DOHH2 (cell line): Measurements from ENCODE around the gene DNAH3.

ENCODE experiments used
- EZH2phosphoT487 ChIP-seq: fragments of 200-600 bp; sonication (generic); IDR thresholded peaks from 2 replicates; pipeline ENCODE4 v1.6.1; 2017; ENCODE audit warnings: borderline replicate concordance, mild to moderate bottlenecking, antibody characterized with exemption, low read length, moderate library complexity, mixed read lengths
- TF ChIP-seq, protein P1 (sequence below): fragments of 200-600 bp; sonication (generic); IDR thresholded peaks from one replicate; pipeline ENCODE4 v1.5.1; 2014; ENCODE audit warnings: antibody characterized with exemption, mild to moderate bottlenecking, low read depth, low read length; ENCODE audit not compliant: poor library complexity, severe bottlenecking

DNA sequence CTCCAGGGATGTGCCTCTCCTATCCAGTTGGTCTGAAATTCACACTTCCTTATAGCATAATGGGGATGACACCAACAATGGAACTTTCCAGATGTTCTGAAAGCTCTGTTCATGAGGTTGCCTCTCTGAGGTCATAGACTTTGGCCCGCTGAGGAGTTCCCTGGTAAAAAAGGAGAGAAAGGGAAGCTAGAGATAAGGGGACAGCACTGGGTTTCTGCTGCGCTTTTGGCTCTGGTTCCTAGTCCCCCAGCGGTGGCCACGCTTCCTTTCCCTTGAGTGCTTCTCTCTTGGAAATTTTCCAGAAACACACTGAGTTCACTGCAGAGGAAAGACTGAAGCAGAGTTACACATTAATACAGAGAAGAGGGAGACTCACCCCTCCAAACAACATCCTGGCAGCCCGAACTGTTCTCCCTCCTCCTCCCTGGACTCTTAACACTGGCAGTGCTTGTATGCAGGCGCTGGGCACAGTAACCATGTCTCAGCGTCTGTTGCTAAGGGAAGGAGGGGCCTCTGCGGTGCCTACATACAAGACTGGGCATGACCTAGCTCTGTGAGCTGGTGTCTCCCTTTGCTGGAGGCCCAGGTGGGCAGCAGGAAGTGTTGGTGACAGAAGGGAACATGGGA lies at the start of gene DNAH3:
- TF ChIP-seq, protein P1, sequence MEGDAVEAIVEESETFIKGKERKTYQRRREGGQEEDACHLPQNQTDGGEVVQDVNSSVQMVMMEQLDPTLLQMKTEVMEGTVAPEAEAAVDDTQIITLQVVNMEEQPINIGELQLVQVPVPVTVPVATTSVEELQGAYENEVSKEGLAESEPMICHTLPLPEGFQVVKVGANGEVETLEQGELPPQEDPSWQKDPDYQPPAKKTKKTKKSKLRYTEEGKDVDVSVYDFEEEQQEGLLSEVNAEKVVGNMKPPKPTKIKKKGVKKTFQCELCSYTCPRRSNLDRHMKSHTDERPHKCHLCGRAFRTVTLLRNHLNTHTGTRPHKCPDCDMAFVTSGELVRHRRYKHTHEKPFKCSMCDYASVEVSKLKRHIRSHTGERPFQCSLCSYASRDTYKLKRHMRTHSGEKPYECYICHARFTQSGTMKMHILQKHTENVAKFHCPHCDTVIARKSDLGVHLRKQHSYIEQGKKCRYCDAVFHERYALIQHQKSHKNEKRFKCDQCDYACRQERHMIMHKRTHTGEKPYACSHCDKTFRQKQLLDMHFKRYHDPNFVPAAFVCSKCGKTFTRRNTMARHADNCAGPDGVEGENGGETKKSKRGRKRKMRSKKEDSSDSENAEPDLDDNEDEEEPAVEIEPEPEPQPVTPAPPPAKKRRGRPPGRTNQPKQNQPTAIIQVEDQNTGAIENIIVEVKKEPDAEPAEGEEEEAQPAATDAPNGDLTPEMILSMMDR, result no peak
- no peak for TF ChIP-seq EZH2phosphoT487
